HG02571 (cell line): ENCODE data around the gene LTBP4.
"Not testable (repeated sequence)": the region's sequence is repeated elsewhere in the genome, so short reads cannot be mapped to it uniquely, and the experiment has no call there.

Experiments
- ATAC-seq: cut with Tn5 transposase; IDR thresholded peaks from one replicate; pipeline ENCODE4 v1.9.1; 2021; ENCODE audit warnings: mild to moderate bottlenecking, moderate library complexity; ENCODE audit not compliant: unreplicated experiment

Gene LTBP4

DNA sequence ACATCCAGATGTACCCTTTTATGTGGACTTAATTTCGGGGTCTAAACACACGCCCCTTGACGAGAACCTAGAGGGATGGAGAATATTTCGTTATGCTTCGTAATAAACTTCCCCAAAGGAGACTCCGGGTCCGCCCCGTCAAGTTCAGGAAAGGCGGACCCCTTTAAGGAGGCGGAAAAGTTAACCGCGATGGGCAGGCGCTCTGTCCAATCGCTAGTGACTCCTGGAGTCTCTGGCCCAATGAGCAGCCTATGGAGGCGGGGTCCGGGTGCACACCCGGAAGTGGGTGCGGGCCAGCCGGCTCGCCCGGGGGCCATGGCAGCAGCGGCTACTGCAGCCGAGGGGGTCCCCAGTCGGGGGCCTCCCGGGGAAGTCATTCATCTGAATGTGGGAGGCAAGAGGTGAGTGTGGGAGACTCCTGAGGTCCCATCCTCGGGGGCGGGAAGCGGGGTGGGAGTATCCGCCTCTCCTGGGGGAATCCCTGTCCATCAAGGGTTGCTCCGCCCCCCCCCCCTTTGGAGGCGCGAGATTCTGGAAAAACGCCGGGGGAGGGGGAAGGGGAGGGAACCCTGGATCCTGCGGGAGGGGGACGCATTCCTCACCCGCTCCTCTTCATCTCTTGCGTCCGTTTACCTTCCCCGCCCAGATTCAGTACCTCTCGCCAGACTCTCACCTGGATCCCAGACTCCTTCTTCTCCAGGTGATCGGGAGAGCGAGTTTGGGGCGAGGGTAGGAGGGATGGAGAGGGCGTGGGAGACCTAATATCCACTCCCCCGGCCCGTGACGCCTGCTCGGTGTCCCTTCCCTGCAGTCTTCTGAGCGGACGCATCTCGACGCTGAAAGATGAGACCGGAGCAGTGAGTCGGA lies 24.4 kb upstream of the LTBP4 start, which contains the start of gene SHKBP1:
Gene SHKBP1 (plus strand): TSS at position 289 of the 867 bp plus-strand sequence. CDS start 27 bp downstream, at position 316.
- peak; percentile 95 for ATAC-seq

GRCh38 chr19:40578442-40578908 lies 22.7 kb upstream of the LTBP4 start:
- no peak for ATAC-seq

GRCh38 chr19:40580619-40581018 lies 20.6 kb upstream of the LTBP4 start:
- ATAC-seq = no peak

- ATAC-seq = no peak
Observed at GRCh38 chr19:40581531-40581930, 19.6 kb upstream of the LTBP4 start.

DNA sequence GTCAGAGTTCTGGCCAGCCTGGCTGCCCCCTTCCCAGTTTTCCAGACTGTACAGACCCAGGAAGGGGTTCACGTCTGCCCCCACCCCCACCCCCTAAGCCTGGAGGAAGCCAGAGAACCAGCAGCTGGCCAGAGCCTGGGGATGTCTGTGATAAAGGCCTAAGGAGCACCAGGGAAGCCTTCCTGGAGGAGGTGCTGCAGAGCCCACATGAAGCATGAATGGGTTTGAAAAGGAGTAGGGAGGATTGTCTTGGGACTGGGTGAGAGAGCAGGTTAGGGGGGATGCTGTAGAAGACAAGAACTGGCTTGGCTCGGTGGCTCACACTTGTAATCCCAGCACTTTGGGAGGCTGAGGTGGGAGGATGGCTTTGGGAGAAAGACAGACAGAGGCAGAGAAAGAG lies 18.7 kb upstream of the LTBP4 start:
- ATAC-seq = no peak

DNA sequence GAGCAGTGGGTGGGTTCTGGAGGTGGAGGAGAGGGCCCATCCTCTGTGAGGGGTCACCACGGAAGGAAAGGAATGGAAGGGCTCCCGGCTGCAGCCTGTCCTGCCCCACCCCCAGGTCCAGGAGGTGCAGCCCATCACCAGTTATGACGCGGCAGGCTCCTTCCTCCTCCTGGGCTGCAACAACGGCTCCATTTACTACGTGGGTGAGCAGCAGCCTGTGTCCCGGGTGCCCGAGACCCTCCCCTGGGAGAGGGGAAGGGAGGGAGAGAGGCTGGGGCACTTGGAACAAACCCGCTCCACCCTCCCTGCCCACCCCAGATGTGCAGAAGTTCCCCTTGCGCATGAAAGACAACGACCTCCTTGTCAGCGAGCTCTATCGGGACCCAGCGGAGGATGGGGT lies 17.9 kb upstream of the LTBP4 start:
- no peak for ATAC-seq

DNA sequence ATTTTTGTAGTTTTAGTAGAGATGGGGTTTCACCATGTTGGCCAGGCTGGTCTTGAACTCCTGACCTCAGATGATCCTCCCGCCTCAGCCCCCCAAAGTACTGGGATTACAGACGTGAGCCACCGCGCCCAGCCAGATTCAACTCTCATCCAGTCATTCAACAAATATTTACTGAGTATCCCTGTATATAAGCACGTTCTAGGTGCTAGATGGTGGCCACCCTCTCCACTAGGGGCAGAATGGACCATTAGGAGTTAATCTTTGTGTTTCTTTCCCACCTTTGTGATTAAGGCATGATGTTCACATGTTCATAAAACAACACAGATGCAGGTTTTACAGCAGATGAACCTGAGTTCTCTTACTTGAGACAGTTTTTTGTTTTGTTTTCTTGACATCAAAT lies 17.2 kb upstream of the LTBP4 start:
- ATAC-seq = no peak

GRCh38 chr19:40585241-40585981 lies 15.8 kb upstream of the LTBP4 start:
- ATAC-seq = no peak

GRCh38 chr19:40585982-40586422 lies 15.2 kb upstream of the LTBP4 start:
- no peak for ATAC-seq

DNA sequence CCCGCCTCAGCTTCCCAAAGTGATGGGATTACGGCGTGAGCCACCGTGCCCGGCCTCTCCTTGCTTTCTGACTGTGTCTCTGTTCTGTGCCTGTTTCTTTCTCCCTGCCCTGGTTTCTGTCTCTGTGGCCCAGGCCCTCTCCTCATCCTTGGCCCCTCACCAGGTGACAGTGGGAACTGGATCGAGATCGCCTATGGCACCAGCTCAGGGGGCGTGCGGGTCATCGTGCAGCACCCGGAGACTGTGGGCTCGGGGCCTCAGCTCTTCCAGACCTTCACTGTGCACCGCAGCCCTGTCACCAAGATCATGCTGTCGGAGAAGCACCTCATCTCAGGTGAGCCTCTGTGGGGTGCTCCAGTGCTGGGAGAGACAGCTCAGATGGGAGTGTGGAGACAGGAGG lies 14.6 kb upstream of the LTBP4 start:
- ATAC-seq = no peak

DNA sequence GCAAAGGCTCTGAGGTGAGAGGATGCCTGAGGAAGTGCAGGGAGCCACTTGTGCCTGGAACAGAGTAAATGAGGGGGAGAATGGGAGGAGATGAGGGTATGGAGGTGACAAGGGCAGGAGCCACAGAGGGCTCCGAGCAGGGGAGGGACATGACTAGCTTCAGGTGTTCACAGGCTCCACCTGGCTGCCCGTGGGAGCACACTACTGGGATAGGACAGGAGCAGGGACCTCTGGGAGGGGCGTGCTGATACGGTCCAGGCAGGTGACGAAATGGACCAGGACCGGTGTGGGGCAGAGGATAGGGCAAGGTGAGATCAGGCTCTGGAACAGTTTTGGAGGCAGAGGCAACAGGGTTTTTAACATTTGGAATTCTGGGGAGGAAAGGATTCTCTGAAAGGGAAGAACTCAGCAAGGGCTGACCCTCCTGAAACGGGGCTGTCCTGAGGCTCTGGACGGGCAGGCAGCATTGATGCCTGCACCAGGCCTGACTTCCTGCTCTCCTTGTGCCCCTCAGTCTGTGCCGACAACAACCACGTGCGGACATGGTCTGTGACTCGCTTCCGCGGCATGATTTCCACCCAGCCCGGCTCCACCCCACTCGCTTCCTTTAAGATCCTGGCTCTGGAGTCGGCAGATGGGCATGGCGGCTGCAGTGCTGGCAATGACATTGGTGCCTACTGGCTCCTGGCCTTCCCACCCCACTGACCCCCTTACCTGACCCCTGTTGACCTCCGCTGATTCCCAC lies 12.9 kb upstream of the LTBP4 start:
- no peak for ATAC-seq

DNA sequence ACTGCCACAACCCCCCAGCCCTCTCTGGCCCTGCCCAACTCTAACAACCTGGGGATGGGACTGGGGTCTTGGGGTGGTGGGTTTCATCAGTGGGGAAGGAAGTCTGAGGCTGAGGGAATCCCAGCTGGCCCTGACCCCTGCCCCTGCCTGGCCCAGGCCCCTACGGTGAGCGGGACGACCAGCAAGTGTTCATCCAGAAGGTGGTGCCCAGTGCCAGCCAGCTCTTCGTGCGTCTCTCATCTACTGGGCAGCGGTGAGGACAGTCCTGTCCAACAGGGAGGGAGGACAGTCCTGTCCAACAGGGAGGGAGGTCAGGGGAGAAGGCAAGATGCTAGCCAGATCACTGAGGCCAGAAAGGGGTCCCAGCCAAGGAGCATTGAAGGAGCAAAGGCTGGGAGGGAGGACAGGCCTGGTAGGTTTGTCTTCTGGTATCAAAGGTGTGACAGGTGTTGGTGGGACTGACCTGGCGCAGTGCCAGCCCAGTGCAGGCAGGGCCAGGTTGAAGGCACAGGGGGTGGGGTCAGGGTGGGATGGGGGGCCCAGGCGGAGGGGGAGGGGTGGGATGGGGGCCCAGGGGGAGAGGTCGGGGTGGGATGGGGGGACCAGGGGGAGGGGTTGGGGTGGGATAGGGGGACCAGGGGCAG lies 12.1 kb upstream of the LTBP4 start:
- no peak for ATAC-seq

GRCh38 chr19:40589591-40590429 lies 11.4 kb upstream of the LTBP4 start:
- no peak for ATAC-seq

GRCh38 chr19:40590464-40591265 lies 10.5 kb upstream of the LTBP4 start:
- no peak for ATAC-seq

DNA sequence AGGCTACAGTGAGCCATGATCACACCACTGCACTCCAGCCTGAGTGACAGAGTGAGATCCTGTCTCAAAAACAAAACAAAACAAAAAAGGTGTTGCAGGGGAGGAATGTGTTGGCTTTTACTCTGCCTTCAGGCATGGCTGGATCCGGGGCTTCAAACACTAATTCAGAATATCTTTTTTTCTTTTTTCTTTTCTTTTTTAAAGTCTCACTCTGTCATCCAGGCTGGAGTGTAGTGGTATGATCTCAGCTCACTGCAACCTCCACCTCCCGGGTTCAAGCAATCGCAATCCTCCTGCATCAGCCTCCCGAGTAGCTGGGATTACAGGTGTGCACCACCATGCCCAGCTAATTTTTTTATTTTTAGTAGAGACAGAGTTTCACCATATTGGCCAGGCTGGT lies 9.4 kb upstream of the LTBP4 start:
- not testable (repeated sequence) for ATAC-seq

- no peak for ATAC-seq
Observed at GRCh38 chr19:40592170-40592569, 9.0 kb upstream of the LTBP4 start.

- ATAC-seq = no peak
Observed at GRCh38 chr19:40594255-40594654, 6.9 kb upstream of the LTBP4 start.

- ATAC-seq = no peak
Observed at GRCh38 chr19:40594657-40595091, 6.5 kb upstream of the LTBP4 start.
